Measurements from ENCODE around the gene INO80C.
A peak's percentile ranks its signal among the peaks of the same experiment; 100 is the strongest.
"Not testable (repeated sequence)": the region's sequence is repeated elsewhere in the genome, so short reads cannot be mapped to it uniquely, and the experiment has no call there.

Gene INO80C

DNA sequence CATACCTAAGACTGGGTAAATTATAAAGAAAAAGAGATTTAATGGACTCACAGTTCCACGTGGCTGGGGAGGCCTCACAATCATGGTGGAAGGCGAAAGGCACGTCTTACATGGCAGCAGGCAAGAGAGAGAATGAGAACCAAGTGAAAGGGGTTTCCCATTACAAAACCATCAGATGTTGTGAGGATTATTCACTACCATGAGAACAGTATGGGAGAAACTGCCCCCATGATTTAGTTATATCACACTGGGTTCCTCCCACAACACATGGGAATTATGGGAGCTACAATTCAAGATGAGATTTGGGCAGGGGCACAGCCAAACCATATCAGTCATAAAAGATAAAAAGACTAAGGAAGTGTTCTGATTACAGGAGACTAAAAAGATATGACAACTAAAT lies 8.5 kb downstream of the INO80C start:
- DNase-seq (ENCODE audit: low spot score): not testable (repeated sequence)

DNA sequence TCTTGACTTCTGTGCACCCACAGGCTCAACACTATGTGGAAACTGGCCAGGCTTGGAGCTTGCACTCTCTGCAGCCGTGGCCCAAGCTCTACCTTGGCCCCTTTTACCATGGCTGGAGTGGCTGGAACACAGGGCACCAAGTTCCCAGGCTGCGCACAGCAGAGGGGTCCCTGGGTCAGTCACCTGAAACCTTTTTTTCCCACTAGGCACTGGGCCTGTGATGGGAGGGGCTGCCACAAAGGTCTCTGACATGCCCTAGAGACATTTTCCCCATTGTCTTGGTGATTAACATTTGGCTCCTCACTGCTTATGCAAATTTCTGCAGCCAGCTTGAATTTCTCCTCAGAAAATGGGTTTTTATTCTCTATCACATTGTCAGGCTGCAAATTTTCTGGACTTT lies 9.4 kb downstream of the INO80C start:
- not testable (repeated sequence) for DNase-seq (ENCODE audit: low spot score)

DNA sequence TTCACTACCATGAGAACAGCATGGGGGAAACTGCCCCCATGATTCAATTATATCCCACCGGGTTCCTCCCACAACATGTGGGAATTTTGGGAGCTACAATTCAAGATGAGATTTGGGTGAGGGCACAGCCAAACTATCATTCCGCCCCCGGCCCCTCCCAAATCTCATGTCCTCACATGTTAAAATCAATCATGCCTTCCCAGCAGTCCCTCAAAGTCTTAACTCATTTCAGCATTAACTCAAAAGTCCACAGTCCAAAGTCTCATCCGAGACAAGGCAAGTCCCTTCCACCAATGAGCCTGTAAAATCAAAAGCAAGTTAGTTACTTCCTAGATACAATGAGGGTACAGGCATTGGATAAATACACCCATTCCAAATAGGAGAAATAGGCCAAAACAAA lies 10.2 kb downstream of the INO80C start:
- DNase-seq (ENCODE audit: low spot score): not testable (repeated sequence)

DNA sequence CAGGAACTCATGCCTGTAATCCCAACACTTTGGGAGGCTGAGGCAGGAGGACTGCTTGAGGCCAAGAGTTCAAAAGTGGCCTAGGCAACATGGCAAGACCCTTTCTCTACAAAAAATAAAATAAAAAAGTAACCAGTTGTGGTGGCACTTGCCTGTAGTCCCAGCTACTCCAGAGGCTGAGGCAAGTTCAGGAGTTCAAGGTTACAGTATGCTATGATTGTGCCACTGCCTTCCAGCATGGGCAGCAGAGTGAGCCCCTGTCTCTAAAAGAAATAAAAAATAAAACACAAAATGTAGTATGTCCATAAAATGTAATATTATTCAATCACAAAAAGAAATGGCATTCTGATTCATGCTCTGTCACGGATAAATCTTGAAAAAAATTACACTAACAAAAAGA lies 11.9 kb downstream of the INO80C start:
- DNase-seq (ENCODE audit: low spot score): no peak

DNA sequence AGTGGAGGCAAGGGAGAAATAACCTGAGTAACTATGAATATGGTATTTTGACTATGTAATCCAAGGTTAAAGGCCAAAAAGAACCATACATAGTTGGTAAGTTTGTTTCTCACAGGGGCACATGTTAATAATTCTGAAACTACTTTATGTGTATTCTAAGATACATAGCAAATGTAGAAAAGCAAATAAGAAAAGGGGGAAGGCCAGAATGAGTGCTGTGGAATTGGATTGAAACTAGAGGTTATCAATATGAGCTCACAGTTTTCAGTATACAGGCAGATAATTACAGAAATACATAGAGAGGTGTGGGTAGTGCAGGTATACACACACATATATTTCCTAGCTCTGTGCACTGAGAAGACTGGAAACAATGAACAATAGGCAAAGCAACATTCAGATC lies 13.7 kb downstream of the INO80C start:
- DNase-seq (ENCODE audit: low spot score): no peak

DNA sequence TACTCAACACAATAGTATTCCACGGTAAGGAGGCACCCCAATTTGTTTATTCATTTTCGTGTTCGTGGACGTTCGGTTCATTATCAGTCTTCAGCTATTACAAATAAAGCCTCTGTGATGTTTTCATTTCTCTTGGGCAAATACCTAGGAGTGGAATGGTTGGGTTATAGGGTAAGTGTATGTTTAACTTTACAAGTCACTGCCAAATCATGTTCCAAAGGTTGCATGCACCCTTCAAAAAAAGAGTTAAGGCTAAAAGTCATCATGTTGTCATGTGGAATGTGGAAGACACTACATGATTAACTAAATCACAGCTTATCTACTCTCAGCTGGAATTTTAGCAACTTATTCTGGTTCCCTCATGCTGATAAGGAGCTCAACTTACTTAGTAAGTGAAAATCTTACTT lies 15.8 kb downstream of the INO80C start:
- no peak for DNase-seq (ENCODE audit: low spot score)

DNA sequence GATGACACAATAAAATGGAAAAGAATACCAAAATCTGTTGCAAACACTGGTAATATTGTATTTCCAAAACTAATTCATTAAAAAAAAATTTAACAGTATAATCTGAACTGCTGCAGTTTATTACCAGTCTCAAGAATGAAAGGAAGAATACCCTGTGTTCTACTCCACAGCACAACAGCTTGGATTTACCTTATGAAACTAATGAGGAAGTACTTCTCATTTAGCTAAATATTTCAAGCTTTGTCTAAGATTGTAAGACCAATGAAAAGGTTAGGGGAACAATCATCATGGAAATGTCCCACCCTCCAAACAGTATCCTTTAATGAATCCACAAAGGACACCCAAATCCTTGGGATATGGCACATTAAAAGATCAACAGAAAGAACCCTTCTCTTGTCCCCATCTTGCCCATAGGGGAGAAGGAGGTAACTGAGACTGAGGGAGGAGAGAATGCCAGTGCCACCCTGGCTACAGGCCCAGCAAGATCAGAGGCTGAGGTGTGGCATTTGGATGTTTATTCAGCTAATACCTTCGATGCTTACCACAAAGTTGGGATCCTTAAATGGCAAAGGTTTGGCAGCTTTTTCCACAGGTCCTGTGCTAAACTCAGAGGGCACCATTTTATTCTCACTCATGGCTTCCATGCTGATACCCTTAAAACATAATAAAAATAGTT lies 17.7 kb downstream of the INO80C start:
- no peak for DNase-seq (ENCODE audit: low spot score)

DNA sequence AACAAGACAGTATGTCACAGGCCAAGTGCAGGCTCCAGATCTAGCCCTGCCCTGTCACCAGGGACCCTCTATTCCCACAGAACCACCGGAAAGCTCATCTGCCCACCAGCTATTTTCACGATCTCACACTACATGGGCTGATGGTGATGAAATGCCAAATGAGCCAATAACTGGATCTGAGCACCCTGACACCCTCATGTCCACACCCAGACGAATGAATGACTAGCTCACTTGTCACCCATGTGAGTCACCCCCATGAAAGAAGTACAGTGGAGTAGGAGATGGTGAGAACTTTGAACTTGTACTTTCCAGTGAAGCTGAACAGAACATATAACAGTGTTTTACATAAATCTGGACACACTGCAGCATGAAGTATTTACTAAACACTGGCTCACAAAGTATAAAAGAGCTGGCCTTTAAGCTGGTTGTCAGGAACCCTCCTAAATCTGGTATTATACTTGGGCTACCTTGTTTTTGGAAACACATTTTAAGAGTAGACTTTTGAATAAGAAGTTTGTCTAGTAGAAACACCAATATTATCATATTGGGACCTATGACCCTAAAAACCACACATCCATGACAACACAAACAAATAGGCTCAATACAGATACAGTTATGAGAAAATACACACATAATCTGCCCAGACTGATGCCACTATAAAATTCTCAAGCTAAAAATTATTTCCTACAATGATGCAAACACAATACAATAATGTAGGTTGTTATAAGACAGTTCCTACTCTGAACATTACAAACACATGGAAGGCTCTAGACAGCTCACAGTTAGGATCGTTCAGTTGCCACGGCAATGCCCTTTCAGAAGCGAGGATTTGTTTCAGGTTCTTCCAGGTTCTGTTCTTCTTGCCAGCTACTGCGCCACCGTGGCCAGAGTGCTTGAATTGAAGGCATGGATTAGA lies 19.0 kb downstream of the INO80C start:
- peak; percentile 66 for DNase-seq (ENCODE audit: low spot score)

DNA sequence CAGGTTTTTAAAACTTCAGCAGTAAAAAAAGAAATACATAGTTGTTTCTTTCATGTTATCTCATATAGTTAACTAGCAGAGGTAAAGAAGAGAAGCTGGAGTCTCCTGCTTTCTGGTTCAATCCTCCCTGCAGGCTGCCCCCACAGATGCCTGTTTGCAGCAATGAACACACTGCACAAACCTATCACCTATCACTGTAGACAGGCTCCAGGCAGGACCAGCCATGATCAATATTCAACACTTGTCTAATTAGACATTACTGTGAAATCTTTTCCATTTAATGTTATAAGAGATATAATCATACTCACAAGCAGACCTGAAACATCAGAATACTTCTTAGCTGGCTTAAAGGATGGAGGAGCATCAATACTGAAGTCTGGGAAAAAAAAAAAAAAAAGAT lies 19.8 kb downstream of the INO80C start:
- no peak for DNase-seq (ENCODE audit: low spot score)

DNA sequence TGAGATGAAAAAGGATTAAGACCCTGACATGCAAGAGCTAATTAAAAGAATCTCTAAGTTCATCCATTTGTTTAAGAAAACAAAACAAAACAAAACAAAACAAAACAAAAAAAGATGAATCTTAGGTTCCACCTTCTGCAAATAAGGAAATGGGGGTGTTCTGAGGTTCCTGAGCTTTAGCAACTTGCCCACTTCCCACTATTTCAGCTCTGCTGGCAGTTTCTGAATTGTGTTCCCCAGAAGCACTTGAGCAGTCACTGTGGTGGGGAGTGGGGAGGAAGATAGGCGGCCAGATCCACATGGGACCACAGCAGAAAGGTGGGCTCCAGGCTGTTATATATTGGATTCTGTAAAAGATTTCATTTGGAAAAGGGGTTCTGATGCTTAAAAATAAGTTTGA lies 20.3 kb downstream of the INO80C start:
- DNase-seq (ENCODE audit: low spot score): no peak

DNA sequence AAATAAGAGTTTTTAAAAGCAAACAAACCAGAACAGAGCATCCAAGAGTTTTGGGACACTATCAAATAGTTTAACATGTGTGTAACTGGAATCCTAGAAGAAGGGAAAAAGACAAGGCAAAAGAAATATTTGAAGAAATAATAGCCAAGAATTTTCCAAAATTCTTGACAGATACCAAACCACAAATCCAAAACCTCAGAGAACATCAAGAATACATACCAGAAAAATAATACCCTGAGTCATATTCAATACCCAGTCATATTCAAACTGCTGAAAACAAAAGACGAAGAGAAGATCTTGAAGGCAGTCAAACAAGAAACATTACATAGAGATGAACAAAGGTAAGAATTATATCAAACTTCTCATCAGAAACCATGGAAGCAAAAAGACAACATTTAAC lies 22.9 kb downstream of the INO80C start:
- DNase-seq (ENCODE audit: low spot score): no peak

DNA sequence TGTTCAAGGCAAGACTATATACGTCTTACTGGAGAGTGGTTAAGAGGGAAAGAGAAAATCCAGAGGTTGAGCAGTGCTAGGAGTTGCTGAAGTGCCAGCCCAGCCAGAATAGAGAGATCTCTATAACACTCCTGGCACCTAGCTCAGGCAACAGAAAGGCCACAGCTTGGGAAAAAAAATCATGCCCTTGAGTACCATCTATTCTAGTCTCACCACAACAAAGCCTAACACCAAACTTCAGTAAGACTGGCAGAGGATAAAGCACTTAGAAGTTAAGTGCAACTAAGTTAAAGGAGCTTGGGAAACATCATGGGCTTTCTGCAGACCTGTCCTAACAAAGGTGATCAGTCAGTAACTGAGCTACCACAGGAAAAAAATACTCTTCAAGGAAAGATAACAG lies 24.2 kb downstream of the INO80C start:
- DNase-seq (ENCODE audit: low spot score): no peak

DNA sequence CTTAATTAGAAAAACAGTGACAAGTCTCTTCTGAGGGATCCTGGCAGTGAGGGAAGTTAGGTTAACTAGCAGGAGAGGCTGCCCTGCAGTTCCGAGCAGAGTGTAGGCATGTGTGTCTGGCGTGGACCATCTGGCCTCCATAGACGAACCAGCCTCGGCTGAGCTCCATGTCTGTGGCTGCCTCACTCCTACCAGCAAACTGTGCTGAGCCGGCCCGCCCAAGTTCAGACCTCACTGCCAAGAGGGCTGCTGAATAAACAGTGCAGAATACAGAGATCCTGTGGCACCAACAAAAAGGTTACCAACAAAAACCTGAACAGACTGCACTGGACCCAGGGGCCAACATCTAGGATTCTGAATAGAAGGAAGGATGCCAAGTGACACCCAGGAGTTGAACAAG lies 27.3 kb downstream of the INO80C start:
- peak; percentile 65 for DNase-seq (ENCODE audit: low spot score)

DNA sequence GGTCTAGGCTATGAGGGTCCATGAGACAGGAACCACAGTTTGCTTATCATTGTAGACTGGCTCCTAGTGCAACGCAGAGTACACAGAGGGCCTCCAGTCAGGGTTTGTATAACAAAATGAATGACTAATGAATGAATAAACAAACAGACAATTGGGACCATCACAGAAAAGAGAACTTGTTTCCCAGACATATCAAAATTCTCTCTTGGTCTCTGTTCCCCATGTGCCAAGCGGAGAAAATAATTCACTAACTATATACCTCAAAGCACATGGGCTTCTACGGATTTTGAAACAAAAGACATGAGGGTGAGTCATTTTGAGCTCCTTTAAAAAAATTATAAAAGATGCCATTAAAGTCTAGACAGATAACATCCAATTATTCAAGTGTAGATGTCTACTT lies 28.0 kb downstream of the INO80C start:
- DNase-seq (ENCODE audit: low spot score): no peak

DNA sequence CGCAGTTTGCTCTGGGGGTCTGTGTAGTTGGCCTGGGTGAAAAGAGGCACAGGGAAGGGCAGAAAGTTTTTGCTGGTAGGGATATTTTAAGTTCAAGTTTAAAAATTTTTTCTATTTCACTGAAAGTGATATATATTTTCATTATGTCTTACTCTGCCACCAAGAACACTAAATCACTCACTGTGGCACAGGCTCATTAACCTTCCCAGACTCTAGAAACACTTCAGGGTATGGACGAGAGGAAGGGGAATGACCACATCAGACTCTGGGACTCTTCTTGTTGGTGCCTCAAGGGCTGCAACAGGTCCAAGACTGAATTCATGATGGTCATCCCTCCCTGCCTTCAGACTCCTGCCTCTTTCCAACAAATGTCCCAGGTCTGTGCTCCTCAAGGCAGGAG lies 29.0 kb downstream of the INO80C start:
- DNase-seq (ENCODE audit: low spot score): no peak

DNA sequence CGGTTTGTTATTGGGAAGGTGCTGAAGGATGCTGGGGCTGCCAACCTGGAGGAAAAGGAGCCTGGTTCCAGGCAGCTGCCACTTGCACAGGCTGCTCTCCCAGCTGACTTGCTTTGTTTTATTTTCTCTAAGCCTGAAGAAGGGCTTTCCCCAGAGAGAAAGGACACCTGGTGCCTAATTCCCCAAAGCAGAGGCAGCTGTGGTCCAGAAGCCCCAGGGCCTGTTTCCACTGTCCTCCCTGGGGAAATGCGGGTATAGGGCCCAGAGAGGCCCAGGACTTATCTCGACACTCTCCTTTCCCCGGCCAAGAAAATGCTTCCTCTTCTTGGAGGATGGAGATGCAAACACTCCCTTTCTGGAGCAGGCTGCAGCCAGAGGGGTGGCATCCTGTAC lies 30.1 kb downstream of the INO80C start:
- DNase-seq (ENCODE audit: low spot score): no peak

DNA sequence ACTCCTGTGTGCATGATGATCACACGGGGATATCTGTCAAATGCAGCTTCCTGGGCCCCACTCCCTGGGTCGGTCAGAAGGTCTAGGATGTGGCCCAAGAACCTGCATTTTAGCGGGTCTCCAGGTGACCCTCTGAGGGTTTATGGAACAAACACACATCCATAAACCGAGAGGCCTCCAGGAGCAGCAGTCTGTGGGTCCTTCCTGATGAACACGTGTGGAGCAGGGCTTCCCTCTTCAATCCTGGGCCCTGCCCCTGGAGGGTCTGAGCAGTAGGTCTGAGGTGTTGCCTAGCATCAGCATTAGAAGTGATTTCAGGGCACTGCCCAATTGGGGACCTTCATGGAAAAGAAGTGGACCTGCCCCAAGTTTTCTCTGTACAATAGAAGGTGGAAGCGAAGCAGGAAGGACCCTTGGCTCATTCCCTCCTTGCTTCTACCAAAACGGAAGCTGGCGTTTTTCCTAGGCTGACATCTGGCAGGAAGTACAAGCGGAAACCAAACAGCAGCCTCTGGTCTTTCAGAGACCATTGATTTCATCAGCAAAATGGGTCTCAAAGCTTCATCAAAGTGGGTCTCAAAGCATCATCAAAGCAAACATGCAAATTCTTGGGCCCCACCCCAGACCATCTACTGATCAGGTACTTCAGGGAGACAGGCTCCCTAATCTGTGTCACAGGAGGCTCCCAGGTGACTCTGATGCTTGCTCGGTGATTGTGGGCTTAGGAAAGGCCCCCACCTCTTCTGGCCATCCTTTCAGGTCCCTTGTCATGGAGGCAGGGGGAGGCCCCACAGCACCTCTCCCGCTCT lies 30.7 kb downstream of the INO80C start:
- DNase-seq (ENCODE audit: low spot score): no peak

DNA sequence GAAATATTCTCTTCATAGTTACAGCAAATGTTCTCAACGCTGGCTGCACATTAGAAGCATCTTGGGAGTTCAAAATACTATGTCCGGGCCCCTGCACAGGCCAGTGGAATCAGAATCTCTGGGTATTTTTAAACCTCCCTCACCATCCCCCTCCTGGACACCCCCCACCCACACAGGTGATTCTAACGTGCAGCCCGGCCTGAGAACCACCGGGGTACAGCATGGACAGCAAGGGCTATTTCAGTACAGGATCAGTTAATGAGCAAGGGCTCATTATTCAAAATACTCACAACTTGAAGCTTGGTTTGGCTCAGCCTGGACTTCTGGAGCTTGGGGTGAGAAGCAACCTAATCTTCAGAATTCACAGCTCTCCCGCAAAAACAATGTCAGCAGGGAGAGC lies 31.4 kb downstream of the INO80C start:
- DNase-seq (ENCODE audit: low spot score): no peak

DNA sequence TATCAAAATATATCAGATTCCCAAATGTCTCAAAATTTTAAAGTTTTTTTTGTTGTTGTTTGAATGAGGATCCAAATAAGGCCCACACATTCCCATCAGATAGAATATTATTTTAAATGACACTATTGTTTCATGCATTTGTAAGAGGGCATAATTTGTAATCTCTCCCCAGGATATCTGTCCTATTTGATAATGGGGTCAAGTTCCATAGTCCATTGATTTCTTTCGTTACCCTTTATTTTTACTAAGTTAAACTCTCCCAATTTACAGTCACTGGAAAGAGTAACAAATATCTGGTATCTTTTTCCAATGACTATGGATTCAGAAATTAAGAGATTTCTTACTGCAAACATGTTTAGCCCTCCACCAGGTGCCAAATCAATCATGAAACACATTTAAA lies 32.4 kb downstream of the INO80C start:
- DNase-seq (ENCODE audit: low spot score): no peak

DNA sequence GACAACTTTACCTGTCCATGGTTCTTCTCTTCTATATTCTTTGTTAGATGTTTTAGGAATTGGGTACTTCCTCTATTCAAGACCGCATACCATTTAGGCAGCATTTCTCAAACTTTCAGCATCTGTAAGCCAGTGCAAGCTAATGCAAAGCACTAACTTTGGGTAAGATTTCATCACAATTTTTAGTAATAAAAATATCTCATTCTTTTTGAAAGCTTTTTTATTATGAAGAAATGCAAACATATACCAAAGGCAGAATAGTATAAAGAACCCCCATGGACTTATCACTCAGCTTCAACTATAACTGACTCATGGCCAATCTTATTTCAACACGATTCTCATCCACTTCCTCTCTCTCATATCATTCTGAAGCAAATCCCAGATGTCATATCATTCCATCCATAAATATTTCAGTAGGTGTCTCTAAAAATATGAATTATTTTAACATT lies 32.9 kb downstream of the INO80C start:
- no peak for DNase-seq (ENCODE audit: low spot score)

DNA sequence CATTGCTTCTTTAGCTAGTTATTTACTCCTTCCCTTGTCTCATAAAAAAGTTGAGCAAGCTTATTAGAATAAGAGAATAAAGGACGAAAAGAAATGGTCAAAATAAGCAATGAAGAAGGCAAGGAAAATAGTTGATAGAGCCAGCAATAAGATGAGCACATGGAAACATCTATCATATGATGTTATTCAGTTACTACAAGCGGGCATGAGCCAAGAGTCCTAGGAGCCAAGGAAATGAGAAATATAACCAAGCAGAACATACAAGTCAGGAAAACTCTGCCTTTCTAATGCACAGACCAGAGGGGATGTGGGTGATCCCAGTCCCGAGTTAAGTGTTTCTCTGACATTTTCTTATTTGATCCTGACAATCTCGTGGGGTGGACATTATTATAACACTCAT lies 33.9 kb downstream of the INO80C start:
- DNase-seq (ENCODE audit: low spot score): no peak

DNA sequence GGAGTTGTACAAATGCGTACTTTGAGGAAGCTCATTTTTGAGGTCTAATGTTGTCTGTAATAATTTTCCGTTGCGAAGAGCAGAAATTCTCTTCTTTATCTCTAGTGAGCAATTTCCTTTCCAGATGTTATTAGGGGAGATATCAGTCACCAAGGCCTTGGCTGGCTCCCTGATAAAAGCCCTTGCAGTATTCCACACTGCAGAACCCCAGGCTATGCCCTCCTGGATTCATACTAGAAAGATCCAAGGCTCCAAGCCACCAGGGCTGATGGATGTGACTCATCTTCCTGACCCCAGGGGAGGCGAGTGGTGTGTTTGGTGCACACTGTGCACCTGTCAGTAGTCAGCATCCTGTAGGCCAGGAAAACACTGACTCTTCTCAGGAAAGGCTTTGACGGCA lies 34.7 kb downstream of the INO80C start:
- DNase-seq (ENCODE audit: low spot score): no peak

DNA sequence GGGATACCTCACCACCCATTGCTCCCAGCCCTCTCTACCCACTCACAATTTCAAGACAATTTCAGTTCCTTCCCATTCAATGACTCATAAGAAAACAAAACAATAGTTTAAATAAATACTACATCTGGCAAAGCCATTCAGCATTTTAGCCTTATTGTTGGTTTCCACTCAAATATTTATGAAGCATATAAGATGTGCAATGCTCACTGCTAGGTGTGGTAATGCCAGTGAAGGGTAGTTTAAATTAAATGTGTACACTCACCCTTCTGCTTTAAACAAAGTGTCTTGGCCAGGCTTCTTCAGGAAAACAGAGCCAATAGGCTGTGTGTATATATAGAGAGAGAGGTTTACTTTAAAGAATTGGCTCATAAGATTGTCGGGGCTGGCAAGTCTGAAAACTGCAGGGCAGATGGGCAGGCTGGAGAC lies 37.0 kb downstream of the INO80C start:
- no peak for DNase-seq (ENCODE audit: low spot score)
